Muscle layer of colon (tissue), 2 donors: ENCODE results near the gene C1QTNF12.

ENCODE experiments used
- H3K27ac ChIP-seq: one replicate; pipeline ENCODE4 v1.7.0; 2013; ENCODE audit warnings: low read depth, mild to moderate bottlenecking, low read length, moderate library complexity
- H3K27me3 ChIP-seq, 2 donors: one replicate each; pipeline ENCODE4 v1.7.0; 2013; ENCODE audit warnings: low read length in 2 of 2, mild to moderate bottlenecking in 2 of 2; ENCODE audit not compliant: insufficient read depth in 2 of 2, control insufficient read depth in 1 of 2
- H3K36me3 ChIP-seq: one replicate; pipeline ENCODE4 v1.7.0; 2013; ENCODE audit warnings: mild to moderate bottlenecking, low read length; ENCODE audit not compliant: insufficient read depth
- H3K4me1 ChIP-seq: one replicate; pipeline ENCODE4 v1.7.0; 2013; ENCODE audit warnings: mild to moderate bottlenecking, low read length; ENCODE audit not compliant: insufficient read depth
- H3K4me3 ChIP-seq, 2 donors: one replicate each; pipeline ENCODE4 v1.7.0; 2013; ENCODE audit warnings: low read length in 2 of 2, low read depth in 1 of 2, mild to moderate bottlenecking in 1 of 2, moderate library complexity in 1 of 2
- H3K9ac ChIP-seq: one replicate; pipeline ENCODE4 v1.7.0; 2013; ENCODE audit warnings: low read length
- H3K9me3 ChIP-seq: one replicate; pipeline ENCODE4 v1.7.0; 2013; ENCODE audit warnings: mild to moderate bottlenecking, low read length
- donor health status: abdominal sarcoma.
- donor health status: Adenocarcinoma of cecum.

C1QTNF12 gene

DNA sequence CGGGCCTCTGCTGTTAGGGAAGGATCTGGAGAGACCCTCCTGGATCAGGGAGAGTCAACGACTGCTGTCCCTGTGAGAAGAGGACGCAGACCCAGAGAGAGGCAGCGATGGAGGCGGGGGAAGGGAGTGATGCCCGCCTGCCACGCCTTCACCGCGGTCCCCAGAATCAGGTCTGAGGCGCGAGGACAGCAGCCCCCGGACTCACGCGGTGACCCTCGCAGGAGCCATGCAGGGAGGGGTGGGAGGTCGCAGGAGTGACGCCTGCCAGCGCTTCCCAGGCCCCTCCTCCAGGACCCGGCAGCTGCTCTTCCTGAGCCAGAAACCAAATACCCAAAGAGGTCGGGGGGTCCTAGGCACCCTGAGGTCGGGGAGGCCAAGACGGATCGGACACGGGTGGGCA is 26.3 kb downstream of the C1QTNF12 start:
- H3K9me3 ChIP-seq: no peaks in the 10 kb centered on the region
- H3K27ac ChIP-seq: no peak overlapping the region
- peaks cover 42% of the 10 kb centered on the region for H3K36me3 ChIP-seq
- no peaks in the 10 kb centered on the region for H3K27me3 ChIP-seq
- no peak overlapping the region for H3K4me3 ChIP-seq
- H3K4me1 ChIP-seq: no peaks in the 10 kb centered on the region
- H3K9ac ChIP-seq: no peak overlapping the region

- H3K9ac ChIP-seq: no peak overlapping the region
- no peaks in the 10 kb centered on the region for H3K9me3 ChIP-seq
- H3K27me3 ChIP-seq: no peaks in the 10 kb centered on the region
- H3K27ac ChIP-seq: no peak overlapping the region
- H3K4me3 ChIP-seq: no peak overlapping the region
- H3K4me1 ChIP-seq: no peaks in the 10 kb centered on the region
- peaks cover 33% of the 10 kb centered on the region for H3K36me3 ChIP-seq
Observed at GRCh38 chr1:1219341-1219740, 27.2 kb downstream of the C1QTNF12 start.

- H3K4me1 ChIP-seq: no peaks in the 10 kb centered on the region
- no peaks in the 10 kb centered on the region for H3K27me3 ChIP-seq
- no peak overlapping the region for H3K9ac ChIP-seq
- H3K4me3 ChIP-seq: no peak overlapping the region
- no peaks in the 10 kb centered on the region for H3K9me3 ChIP-seq
- H3K36me3 ChIP-seq: peaks cover 32% of the 10 kb centered on the region
- H3K27ac ChIP-seq: no peak overlapping the region
Observed at GRCh38 chr1:1218524-1219200, 27.9 kb downstream of the C1QTNF12 start.

DNA sequence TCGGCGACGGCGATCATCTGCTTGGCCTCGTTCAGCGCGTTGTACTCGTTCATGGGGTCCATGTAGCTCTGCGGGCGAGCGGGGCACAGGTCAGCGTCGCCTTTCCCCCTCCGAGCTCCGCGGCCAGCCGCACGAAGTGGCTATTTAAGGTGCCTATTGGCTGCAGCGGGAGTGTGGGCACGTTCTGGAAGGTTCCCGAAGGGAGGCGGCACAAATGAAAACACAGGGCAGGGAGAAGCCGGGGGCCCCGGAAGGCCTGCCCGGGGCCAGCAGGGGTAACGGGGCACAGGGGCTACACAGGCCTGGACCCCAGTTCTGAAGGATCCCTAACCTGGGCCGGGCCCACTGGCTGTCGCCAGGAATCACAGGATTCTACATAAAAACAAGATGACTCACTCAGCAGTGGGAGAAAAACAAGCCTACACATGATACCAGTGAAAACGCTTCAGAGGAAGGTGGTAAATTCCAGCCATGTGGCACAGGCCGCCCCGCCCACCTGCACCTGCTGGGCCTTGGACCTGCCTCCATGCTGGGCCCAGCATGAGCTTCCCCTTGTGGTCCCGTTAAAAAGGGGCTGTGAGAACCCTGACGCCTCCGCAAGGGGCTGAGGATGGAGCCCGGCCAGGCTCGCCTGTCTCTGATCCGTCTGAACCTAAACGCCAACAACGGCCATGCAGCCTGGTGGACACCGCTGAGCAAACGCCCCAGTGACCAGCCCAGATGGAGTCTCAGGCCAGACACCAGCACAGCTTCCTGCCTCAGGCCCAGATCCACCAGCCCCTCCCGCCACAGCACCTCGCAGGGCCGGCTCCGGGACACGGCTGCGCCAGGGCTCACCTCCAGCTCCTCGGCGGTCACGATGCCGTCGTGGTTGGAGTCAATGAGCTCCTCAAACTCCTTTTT is 28.6 kb downstream of the C1QTNF12 start:
- H3K27ac ChIP-seq: no peak overlapping the region
- H3K27me3 ChIP-seq: no peaks in the 10 kb centered on the region
- H3K4me3 ChIP-seq: no peak overlapping the region
- H3K4me1 ChIP-seq: no peaks in the 10 kb centered on the region
- peaks cover 27% of the 10 kb centered on the region for H3K36me3 ChIP-seq
- no peaks in the 10 kb centered on the region for H3K9me3 ChIP-seq
- no peak overlapping the region for H3K9ac ChIP-seq

- Histone ChIP-seq H3K4me3 (no peak overlapping the region), H3K4me1 (no peaks in the 10 kb centered on the region), H3K27ac (no peak overlapping the region), H3K36me3 (peaks cover 21% of the 10 kb centered on the region), H3K9me3 (no peaks in the 10 kb centered on the region), H3K9ac (no peak overlapping the region), H3K27me3 (no peaks in the 10 kb centered on the region)
Observed at GRCh38 chr1:1216770-1217620, 29.5 kb downstream of the C1QTNF12 start.

- Histone ChIP-seq H3K9ac (no peak overlapping the region), H3K4me1 (no peaks in the 10 kb centered on the region), H3K4me3 (no peak overlapping the region), H3K36me3 (peaks cover 18% of the 10 kb centered on the region), H3K27ac (no peak overlapping the region), H3K9me3 (no peaks in the 10 kb centered on the region), H3K27me3 (no peaks in the 10 kb centered on the region)
Observed at GRCh38 chr1:1215881-1216605, 30.5 kb downstream of the C1QTNF12 start.

- Histone ChIP-seq H3K9ac (no peak overlapping the region), H3K27ac (no peak overlapping the region), H3K36me3 (peaks cover 16% of the 10 kb centered on the region), H3K4me3 (no peak overlapping the region), H3K9me3 (no peaks in the 10 kb centered on the region), H3K27me3 (no peaks in the 10 kb centered on the region), H3K4me1 (no peaks in the 10 kb centered on the region)
Observed at GRCh38 chr1:1215080-1215676, 31.3 kb downstream of the C1QTNF12 start.

- Histone ChIP-seq H3K4me1 (no peaks in the 10 kb centered on the region), H3K36me3 (peaks cover 16% of the 10 kb centered on the region), H3K27me3 (peaks cover 0 to 1% of the 10 kb centered on the region in 2 donors), H3K9me3 (no peaks in the 10 kb centered on the region), H3K9ac (no peak within 1 kb of the TSS), H3K4me3 (no peak within 1 kb of the TSS), H3K27ac (no peak within 1 kb of the TSS)
Observed at GRCh38 chr1:1213345-1214265, 32.9 kb downstream of the C1QTNF12 start, which contains the start of gene TNFRSF4. Gene TNFRSF4, minus strand, starts transcription at chr1:1214153. Its CDS starts 26 bp downstream, at chr1:1214127.

- Histone ChIP-seq H3K4me3 (no peak overlapping the region), H3K9ac (no peak overlapping the region), H3K27ac (no peak overlapping the region), H3K27me3 (peaks cover 0 to 7% of the 10 kb centered on the region in 2 donors), H3K9me3 (no peaks in the 10 kb centered on the region), H3K4me1 (no peaks in the 10 kb centered on the region), H3K36me3 (peaks cover 13% of the 10 kb centered on the region)
Observed at GRCh38 chr1:1212780-1213344, 33.7 kb downstream of the C1QTNF12 start.
